Gastroesophageal sphincter (tissue), 3 donors: ENCODE results near the gene TMEM40.

Source experiments
- EP300 ChIP-seq: sonication (generic); formaldehyde crosslinking; IDR thresholded peaks from one replicate; pipeline ENCODE4 v1.6.1; 2017; ENCODE audit warnings: antibody characterized with exemption, mild to moderate bottlenecking
- POLR2A ChIP-seq, 2 donors: fragments of 450-650 bp; IDR thresholded peaks; one replicate each; pipeline ENCODE4 v1.6.1; 2017; ENCODE audit warnings: antibody characterized with exemption in 2 of 2, mild to moderate bottlenecking in 2 of 2, moderate library complexity in 1 of 2
- POLR2AphosphoS5 ChIP-seq: sonication (generic); formaldehyde crosslinking; IDR thresholded peaks from one replicate; pipeline ENCODE4 v1.6.1; 2017; ENCODE audit warnings: antibody characterized with exemption
- TF ChIP-seq, protein P1 (sequence below), 4 experiments: fragments of 200-600 bp in 2 of 4; fragments of 450-650 bp in 2 of 4; sonication (generic) in 1 of 4; IDR thresholded peaks; one replicate each; pipeline ENCODE4 v1.5.1; 2017 to 2019; ENCODE audit warnings: antibody characterized with exemption in 4 of 4, mild to moderate bottlenecking in 2 of 4, moderate library complexity in 2 of 4

DNA sequence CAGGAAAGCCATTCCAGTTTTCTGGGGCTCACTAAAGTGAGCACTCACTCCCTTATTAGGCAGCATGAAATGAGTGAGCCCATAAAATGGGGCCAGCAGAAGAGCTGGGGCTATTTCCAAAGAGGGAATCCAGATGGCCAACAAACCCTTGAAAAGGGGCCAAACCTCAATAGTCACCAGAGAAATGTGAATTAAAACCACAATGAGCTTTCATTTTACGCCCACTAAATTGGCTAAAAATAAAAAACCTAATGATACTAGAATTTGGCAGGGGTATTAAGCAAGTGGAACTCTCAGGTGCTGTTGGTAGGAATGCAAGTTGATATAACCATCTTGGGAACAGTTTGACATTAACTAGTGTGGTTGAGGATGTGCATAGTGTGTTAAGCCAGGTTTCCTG, 53.1 kb downstream of the TMEM40 start:
- no peak for TF ChIP-seq POLR2A (IDR thresholded peaks at IDR 0.05)
- no peak for TF ChIP-seq EP300
- TF ChIP-seq, protein P1, sequence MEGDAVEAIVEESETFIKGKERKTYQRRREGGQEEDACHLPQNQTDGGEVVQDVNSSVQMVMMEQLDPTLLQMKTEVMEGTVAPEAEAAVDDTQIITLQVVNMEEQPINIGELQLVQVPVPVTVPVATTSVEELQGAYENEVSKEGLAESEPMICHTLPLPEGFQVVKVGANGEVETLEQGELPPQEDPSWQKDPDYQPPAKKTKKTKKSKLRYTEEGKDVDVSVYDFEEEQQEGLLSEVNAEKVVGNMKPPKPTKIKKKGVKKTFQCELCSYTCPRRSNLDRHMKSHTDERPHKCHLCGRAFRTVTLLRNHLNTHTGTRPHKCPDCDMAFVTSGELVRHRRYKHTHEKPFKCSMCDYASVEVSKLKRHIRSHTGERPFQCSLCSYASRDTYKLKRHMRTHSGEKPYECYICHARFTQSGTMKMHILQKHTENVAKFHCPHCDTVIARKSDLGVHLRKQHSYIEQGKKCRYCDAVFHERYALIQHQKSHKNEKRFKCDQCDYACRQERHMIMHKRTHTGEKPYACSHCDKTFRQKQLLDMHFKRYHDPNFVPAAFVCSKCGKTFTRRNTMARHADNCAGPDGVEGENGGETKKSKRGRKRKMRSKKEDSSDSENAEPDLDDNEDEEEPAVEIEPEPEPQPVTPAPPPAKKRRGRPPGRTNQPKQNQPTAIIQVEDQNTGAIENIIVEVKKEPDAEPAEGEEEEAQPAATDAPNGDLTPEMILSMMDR (IDR thresholded peaks at IDR 0.05), result no peak
- TF ChIP-seq POLR2AphosphoS5, result no peak
